C1 segment of cervical spinal cord (tissue), 14 donors: ENCODE data around the gene OBP2A.

Experiments
- DNase-seq, 14 donors: peaks; one replicate each; lab custom pipeline; 2025; lab: John Stamatoyannopoulos, UW

Gene OBP2A

DNA sequence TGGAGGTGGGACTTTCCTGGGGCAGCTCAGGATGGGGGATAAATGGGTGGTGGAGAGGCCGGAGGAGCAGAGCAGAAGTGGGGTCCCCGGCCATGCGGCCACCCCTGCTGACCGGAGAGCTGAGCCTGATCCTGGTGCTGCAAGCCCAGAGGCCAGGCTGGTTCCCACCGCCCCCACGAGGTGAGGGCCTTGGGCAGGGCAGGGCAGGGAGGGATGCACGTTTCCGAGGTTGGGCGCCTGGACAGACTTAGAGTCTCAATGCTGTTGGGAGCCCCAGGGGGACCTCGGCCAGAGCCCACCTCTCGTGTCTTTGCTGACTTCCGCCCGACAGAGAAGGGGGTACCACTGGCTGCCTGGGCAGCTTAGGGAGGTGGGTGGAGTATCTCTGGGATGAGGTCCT, 5.5 kb downstream of the OBP2A start:
- no peak for DNase-seq

DNA sequence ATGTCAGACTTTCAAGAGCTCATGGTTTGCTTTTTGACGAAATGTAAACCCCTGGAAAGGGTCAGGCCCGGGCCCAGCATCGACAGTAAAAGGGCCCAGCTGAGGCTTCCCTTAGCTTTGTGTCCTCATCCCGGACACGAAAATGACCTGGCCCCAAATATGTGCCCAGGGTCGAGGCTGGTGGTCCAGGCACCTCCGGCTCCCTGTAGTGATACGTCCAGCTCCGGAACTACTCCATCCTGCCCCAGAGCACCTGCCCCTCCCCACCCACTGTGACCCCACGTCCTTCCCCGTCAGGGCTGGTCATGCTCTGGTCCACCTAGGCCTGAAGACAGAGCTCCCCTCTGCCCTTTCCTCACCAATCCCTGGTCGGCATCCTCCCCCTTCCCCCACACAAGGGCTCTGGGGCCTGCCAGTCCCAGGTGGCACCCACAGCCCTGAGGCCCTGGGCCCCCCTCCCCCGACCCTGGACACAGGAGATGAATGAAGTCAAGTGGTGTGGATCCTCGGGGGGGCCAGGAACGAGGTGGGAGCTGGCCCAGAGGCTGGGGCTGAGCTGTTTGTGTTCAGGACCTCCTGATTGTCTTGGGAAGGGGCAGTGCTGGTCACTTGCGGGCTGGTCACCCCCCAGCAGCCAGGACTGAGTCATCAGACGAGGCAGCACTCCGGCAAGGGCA, 6.2 kb downstream of the OBP2A start:
- DNase-seq = no peak

- no peak for DNase-seq
These were observed 6.8 kb downstream of the OBP2A start for GRCh38 chr9:135552698-135553171.

GRCh38 chr9:135554718-135555117, 8.8 kb downstream of the OBP2A start:
- no peak for DNase-seq

DNA sequence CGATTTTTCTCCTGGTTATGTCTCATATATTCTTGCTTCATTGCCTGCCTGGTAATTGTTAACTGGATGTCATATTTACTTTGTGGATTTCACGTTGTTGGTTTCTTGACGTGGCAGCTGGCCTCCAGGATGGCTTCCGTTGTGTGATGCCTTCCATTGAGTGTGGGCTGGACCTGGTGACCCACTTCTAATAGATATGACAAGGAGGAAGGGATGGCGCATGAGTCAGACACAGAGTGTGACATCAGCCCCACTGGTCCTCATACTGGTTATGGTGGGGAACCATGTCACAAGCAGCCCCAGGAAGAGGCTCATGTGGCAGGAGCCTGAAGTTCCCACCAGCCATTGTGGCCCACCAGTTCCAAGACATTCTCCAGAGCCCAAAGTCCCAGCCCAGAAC, 9.3 kb downstream of the OBP2A start:
- DNase-seq = no peak

DNA sequence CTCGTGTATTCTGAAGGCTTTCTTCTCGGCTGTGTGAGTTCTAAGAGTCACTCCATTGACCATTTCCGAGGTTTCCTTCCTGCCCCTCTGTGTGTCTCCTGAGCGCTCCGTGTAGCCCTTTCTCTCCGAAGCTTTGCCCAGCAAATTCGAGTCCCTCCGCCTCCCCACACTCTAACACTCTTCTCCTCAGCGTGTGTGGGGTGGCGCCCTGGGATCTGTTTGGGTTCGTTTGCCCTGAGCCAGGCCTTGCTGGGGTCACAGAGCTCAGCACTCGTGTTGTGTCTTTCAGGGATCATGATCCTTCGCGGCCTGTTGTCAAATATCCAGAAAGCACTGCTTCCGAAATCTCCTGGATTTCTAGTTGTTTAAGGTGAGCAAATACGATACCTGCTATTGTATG, 10.0 kb downstream of the OBP2A start:
- no peak for DNase-seq

DNA sequence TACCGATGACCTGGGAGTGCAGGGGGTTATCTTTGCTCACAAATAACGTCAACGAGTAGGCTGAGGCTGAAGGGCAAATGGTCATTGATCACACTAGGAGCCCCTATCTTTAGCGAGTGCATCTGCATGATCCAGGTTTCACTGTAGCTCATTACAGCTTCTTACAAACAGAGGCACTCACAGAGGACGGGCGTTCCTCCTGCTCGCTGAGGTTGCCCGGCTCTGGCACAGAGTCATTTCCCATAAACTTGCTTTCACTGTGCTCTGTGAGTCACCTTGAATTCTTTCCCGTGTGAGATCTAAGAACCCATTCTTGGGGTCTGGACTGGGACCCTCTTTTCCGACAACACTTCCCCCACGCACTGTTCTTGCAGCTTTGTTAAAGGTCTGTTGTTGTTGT, 13.7 kb downstream of the OBP2A start:
- no peak for DNase-seq

- DNase-seq = no peak
These were observed 15.7 kb downstream of the OBP2A start, which contains the start of gene PAEP for GRCh38 chr9:135561391-135562234. PAEP (plus strand) TSS chr9:135561756.

GRCh38 chr9:135562235-135562745, 16.4 kb downstream of the OBP2A start:
- no peak for DNase-seq

DNA sequence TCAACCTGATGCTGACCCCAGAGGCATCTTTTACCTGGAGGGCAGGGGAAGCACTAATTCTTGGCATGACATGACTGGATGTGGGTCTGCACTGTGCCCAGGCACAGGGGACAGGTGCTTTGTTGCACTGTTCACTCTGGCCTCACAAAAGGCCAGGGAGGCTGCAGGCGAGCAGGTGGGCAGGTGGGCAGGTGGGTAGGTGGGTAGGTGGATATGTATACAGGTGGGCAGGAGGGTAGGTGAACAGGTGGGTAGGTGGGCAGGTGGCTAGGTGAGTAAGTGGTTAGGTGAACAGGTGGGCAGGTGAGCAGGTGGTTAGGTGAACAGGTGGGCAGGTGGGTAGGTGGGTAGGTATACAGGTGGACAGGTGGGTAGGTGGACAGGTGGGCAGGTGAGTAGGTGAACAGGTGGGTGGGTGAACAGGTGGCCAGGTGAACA, 17.1 kb downstream of the OBP2A start:
- DNase-seq = no peak

- DNase-seq = no peak
These were observed 17.9 kb downstream of the OBP2A start for GRCh38 chr9:135563858-135564257.

- no peak for DNase-seq
These were observed 19.3 kb downstream of the OBP2A start for GRCh38 chr9:135565141-135565628.

GRCh38 chr9:135565636-135566035, 19.7 kb downstream of the OBP2A start:
- DNase-seq = no peak

GRCh38 chr9:135566552-135566951, 20.6 kb downstream of the OBP2A start:
- DNase-seq = no peak

GRCh38 chr9:135567311-135567710, 21.4 kb downstream of the OBP2A start:
- no peak for DNase-seq

GRCh38 chr9:135568026-135568425, 22.1 kb downstream of the OBP2A start:
- no peak for DNase-seq

DNA sequence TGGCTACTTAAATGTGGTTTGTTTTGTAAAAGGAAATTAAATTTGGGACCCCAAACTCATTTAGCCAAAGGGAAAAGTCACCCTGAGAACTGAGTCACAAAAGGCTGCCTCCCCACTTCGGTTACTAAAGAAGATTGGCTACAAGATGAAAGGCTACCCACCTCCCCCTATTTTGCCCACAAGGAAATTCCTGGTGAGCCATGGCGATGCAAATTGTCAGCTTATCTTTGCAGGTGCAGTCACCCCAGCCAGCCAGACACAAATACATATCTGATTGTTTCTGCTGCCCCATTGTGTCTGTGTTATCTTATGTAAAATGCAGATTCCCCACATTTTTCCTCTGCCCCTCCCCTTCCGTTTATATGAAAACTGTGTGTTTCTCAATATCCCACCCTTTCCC, 24.5 kb downstream of the OBP2A start:
- no peak for DNase-seq

- no peak for DNase-seq
These were observed 26.3 kb downstream of the OBP2A start for GRCh38 chr9:135572233-135572632.

DNA sequence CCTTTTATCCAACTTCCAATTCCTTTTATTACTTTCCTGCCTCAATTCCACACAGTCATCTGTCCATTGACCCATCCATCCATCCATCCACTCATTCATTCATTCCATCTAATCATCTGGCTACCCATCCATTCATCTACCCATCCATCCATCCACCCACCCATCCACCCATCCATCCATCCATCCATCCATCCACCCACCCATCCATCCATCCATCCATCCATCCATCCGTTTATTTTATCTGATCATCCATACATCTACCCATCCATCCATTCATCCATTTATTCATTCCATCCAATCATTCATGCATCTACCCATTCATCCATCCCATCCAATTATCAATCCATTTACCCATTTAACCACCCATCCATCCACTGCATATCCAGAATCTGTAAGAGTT, 27.2 kb downstream of the OBP2A start:
- DNase-seq = no peak

- DNase-seq = no peak
These were observed 28.4 kb downstream of the OBP2A start for GRCh38 chr9:135574331-135574730.

- no peak for DNase-seq
These were observed 29.0 kb downstream of the OBP2A start for GRCh38 chr9:135574943-135575342.

GRCh38 chr9:135575995-135576631, 30.2 kb downstream of the OBP2A start:
- no peak for DNase-seq
